Hippocampal formation (tissue), 2 donors: Measurements from ENCODE around the gene ADCYAP1.
"Not testable (repeated sequence)": the region's sequence is repeated elsewhere in the genome, so short reads cannot be mapped to it uniquely, and the experiment has no call there.

Source experiments
- DNase-seq, 2 donors: peaks; one replicate each; lab custom pipeline; 2025; lab: John Stamatoyannopoulos, UW

The ADCYAP1 gene

GRCh38 chr18:904218-905090 is at the start of gene ADCYAP1:
TSS of gene ADCYAP1 (plus strand) at chr18:904871. CDS start at chr18:905387, 516 bp downstream.
- no peak for DNase-seq

GRCh38 chr18:857986-858385 is 46.7 kb upstream of the ADCYAP1 start:
- no peak for DNase-seq

- peak; percentile 19 to 38 for DNase-seq
Observed at GRCh38 chr18:864872-865273, 39.8 kb upstream of the ADCYAP1 start.

GRCh38 chr18:867257-867656 is 37.4 kb upstream of the ADCYAP1 start:
- DNase-seq = no peak

GRCh38 chr18:873426-873825 is 31.2 kb upstream of the ADCYAP1 start:
- not testable (repeated sequence) for DNase-seq

- no peak for DNase-seq
Observed at GRCh38 chr18:875912-876311, 28.8 kb upstream of the ADCYAP1 start.

GRCh38 chr18:877238-877637 is 27.4 kb upstream of the ADCYAP1 start:
- DNase-seq = no peak

GRCh38 chr18:886076-886475 is 18.6 kb upstream of the ADCYAP1 start:
- DNase-seq = no peak

GRCh38 chr18:887716-888115 is 17.0 kb upstream of the ADCYAP1 start:
- no peak for DNase-seq

- no peak for DNase-seq
Observed at GRCh38 chr18:892316-892715, 12.4 kb upstream of the ADCYAP1 start.

- DNase-seq = no peak
Observed at GRCh38 chr18:896315-896714, 8.4 kb upstream of the ADCYAP1 start.

- no peak for DNase-seq
Observed at GRCh38 chr18:901761-902160, 2.9 kb upstream of the ADCYAP1 start.

- no peak for DNase-seq
Observed at GRCh38 chr18:902229-902628, 2.4 kb upstream of the ADCYAP1 start.

GRCh38 chr18:903701-904100 is 970 bp upstream of the ADCYAP1 start:
- no peak for DNase-seq

GRCh38 chr18:905307-905947 is 756 bp downstream of the ADCYAP1 start:
- DNase-seq = no peak

GRCh38 chr18:905948-906415 is 1.3 kb downstream of the ADCYAP1 start:
- DNase-seq = no peak

- DNase-seq = no peak
Observed at GRCh38 chr18:906416-907114, 1.9 kb downstream of the ADCYAP1 start.

GRCh38 chr18:907115-907884 is 2.6 kb downstream of the ADCYAP1 start:
- DNase-seq = no peak

- DNase-seq = no peak
Observed at GRCh38 chr18:907885-908757, 3.5 kb downstream of the ADCYAP1 start.

- DNase-seq = no peak
Observed at GRCh38 chr18:908758-909724, 4.4 kb downstream of the ADCYAP1 start.
